K562 (cell line): ENCODE data around the gene OVCA2. TPM values are rescaled to one million over a fixed set of nuclear protein-coding genes. Genes with fewer than 3 reads are reported as not detected.

Source experiments
- ARID3B ChIP-seq: fragments of 250-450 bp; sonication (Bioruptor Pico); IDR thresholded peaks from 2 replicates; pipeline ENCODE4 v1.4.0; 2020; ENCODE audit warnings: borderline replicate concordance
- BCLAF1 ChIP-seq, 2 experiments: fragments of 450-650 bp in 1 of 2; IDR thresholded peaks; 2 replicates each; pipeline ENCODE4 v1.6.1; 2011 to 2017; ENCODE audit warnings: low read depth in 2 of 2, antibody characterized with exemption in 1 of 2, borderline replicate concordance in 1 of 2, low read length in 1 of 2, mild to moderate bottlenecking in 1 of 2, mixed read lengths in 1 of 2; ENCODE audit not compliant: control insufficient read depth in 1 of 2
- DEAF1 ChIP-seq: fragments of 450-650 bp; formaldehyde crosslinking; IDR thresholded peaks from 2 replicates; pipeline ENCODE4 v1.4.0; 2020; ENCODE audit warnings: mild to moderate bottlenecking, moderate library complexity
- DLX4 ChIP-seq: fragments of 250-450 bp; sonication (Bioruptor Pico); IDR thresholded peaks from 2 replicates; pipeline ENCODE4 v1.6.1; 2021; ENCODE audit warnings: mild to moderate bottlenecking
- FOSL1 ChIP-seq: fragments of 200-800 bp; sonication (Bioruptor generic); conservative IDR thresholded peaks from 2 replicates; pipeline ENCODE4 v1.6.1; 2016; ENCODE audit warnings: missing genetic modification characterization, missing compliant biosample characterization
- KDM5B ChIP-seq: fragments of 200-600 bp; sonication (generic); IDR thresholded peaks from 2 replicates; pipeline ENCODE4 v1.6.1; 2012; ENCODE audit warnings: low read depth, mild to moderate bottlenecking, moderate library complexity, low read length, control low read depth, inconsistent platforms; ENCODE audit not compliant: insufficient replicate concordance
- MXD1 ChIP-seq: fragments of 250-450 bp; sonication (Bioruptor Pico); IDR thresholded peaks from 2 replicates; pipeline ENCODE4 v1.8.0; 2021; ENCODE audit warnings: borderline replicate concordance, mild to moderate bottlenecking, moderate library complexity; ENCODE audit not compliant: poor library complexity, severe bottlenecking
- NFIX ChIP-seq: fragments of 250-450 bp; sonication (Bioruptor Pico); IDR thresholded peaks from 2 replicates; pipeline ENCODE4 v1.4.0; 2020; ENCODE audit warnings: low read depth, mild to moderate bottlenecking, moderate library complexity
- TCFL5 ChIP-seq: fragments of 250-450 bp; sonication (Bioruptor Pico); conservative IDR thresholded peaks from 2 replicates; pipeline ENCODE4 v1.6.1; 2021; ENCODE audit warnings: mild to moderate bottlenecking, moderate library complexity, matching md5 sums
- TRIM25 ChIP-seq: fragments of 450-650 bp; IDR thresholded peaks from 2 replicates; pipeline ENCODE4 v1.7.0; 2016; ENCODE audit warnings: borderline replicate concordance
- ZBTB11 ChIP-seq, 3 experiments: fragments of 200-800 bp in 1 of 3; fragments of 250-450 bp in 1 of 3; fragments of 450-650 bp in 1 of 3; sonication (Bioruptor Pico) in 1 of 3; sonication (Bioruptor generic) in 1 of 3; formaldehyde crosslinking in 1 of 3; IDR thresholded peaks; 2 replicates each; pipeline versions ENCODE4 v1.6.1 to v1.8.0; 2016 to 2022; ENCODE audit warnings: mild to moderate bottlenecking in 2 of 3, missing genetic modification characterization in 2 of 3, missing compliant biosample characterization in 1 of 3, moderate library complexity in 1 of 3
- ZNF217 ChIP-seq: sonication (generic); formaldehyde crosslinking; IDR thresholded peaks from 2 replicates; pipeline ENCODE4 v1.8.0; 2022; ENCODE audit warnings: mild to moderate bottlenecking, missing genetic modification reagents
- ZNF384 ChIP-seq: IDR thresholded peaks from 2 replicates; pipeline ENCODE4 v1.6.1; 2012; ENCODE audit warnings: low read depth, low read length, improper control_type of control experiment
- polyA plus RNA-seq, 8 experiments: library from polyadenylated mRNA; depleted of rRNA in 4 of 8; stranded (reverse) in 5 of 8; unstranded in 3 of 8; fragments of >200 nt; fragmentation: Nextera tagmentation in 2 of 8; fragmentation: Illumina TruSeq in 1 of 8; extraction: Ambion mirVana in 2 of 8; extraction: Trizol in 1 of 8; gene quantifications; 2 replicates each; pipeline versions ENCODE4 v1.2.1 to v1.2.3, GENCODE V29; 2011 to 2014; ENCODE audit warnings: inconsistent platforms in 1 of 8, missing spikeins in 1 of 8
- total RNA-seq, 7 experiments: library from RNA; depleted of rRNA in 6 of 7; stranded (reverse); fragments of >200 nt in 6 of 7; fragmentation: Illumina TruSeq in 2 of 7; extraction: Trizol in 2 of 7; gene quantifications; 2 replicates each; pipeline versions ENCODE4 v1.2.1 to v1.2.3, GENCODE V29; 2011 to 2021; ENCODE audit warnings: low replicate concordance in 1 of 7

OVCA2 gene
- total and polyA plus RNA-seq, 9 of the 15 experiments (the other 6 are each of a cell fraction or from before 2014, with no cell fraction given) = 3.0 to 23.7 (median 14.1) TPM

- TF ChIP-seq ZBTB11 (CRISPR knock-in tag; IDR thresholded peaks at IDR 0.05) (no peak), DLX4 (no peak), MXD1 (CRISPR knock-in tag) (no peak), TRIM25 (no peak), ARID3B (no peak), BCLAF1 (IDR thresholded peaks at IDR 0.05; ENCODE audit: borderline replicate concordance in 1 of 2, control insufficient read depth in 1 of 2, low read depth in 2 of 2, low read length in 1 of 2) (no peak), NFIX (CRISPR knock-in tag) (no peak), KDM5B (no peak), ZNF384 (no peak), TCFL5 (CRISPR knock-in tag) (no peak), ZNF217 (no peak), DEAF1 (CRISPR knock-in tag) (no peak), FOSL1 (tag) (no peak)
Measured at GRCh38 chr17:2020721-2021120, 21.1 kb upstream of the OVCA2 start (continued).
